HFF-Myc (cell line): Measurements from ENCODE around the gene METTL4.
"Not testable (repeated sequence)": the region's sequence is repeated elsewhere in the genome, so short reads cannot be mapped to it uniquely, and the experiment has no call there.

Experiments used
- DNase-seq: peaks from one replicate; pipeline ENCODE4 v3.0.0-alpha.2; 2011; ENCODE audit warnings: low read depth; ENCODE audit errors: extremely low read depth
- H3K4me3 ChIP-seq: replicated peaks from 2 replicates; pipeline ENCODE4 v1.5.1; 2011; ENCODE audit warnings: low read depth, mild to moderate bottlenecking, control low read depth, low read length
- CTCF ChIP-seq: IDR thresholded peaks from 2 replicates; pipeline ENCODE4 v1.5.1; 2012; ENCODE audit warnings: mild to moderate bottlenecking, low read depth, low read length, control low read depth; ENCODE audit errors: missing control alignments

Gene METTL4

DNA sequence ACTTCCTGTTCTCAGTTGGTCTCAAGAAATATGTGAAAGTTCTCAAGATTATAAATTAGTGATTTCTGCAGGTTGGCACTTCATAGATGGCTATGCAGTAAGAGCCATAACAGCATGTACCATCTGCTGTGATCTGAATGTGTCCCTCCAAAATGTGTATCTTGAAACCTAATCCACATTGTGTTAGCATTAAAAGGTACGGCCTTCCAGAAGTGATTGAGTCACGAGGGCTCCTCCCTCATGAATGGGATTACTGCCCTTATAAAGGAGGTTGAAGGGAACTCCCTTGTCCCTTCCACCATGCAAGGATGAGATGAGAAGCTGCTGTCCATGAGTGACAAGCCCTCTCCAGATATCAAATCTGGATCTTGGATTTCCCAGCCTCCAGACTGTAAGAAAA lies 45.0 kb downstream of the METTL4 start:
- no peak overlapping the region for H3K4me3 ChIP-seq
- DNase-seq, result no peak
- no peak for TF ChIP-seq CTCF

- DNase-seq, H3K4me3 ChIP-seq: not testable (repeated sequence)
Observed at GRCh38 chr18:2524794-2525198, 46.5 kb downstream of the METTL4 start.

DNA sequence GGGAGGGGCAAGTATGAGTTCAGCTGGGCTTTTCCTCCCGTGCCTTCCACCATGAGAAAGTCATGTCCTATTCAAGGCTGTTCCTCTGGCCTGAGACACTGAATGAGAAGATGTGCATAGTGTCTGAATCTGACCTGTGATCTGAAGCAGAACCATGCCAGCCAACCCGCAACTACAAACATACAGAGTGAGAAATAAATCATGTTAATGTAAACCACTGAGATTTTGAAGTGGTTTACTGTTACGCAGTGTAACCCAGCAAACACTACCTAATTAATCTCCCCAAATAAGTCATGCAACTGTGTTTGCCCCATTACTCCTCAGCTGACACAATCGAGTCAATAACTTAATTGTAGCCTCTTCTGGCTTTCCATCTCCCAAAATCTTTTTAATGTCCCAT lies 49.2 kb downstream of the METTL4 start:
- no peak for TF ChIP-seq CTCF
- no peak for DNase-seq
- H3K4me3 ChIP-seq, result no peak overlapping the region

- H3K4me3 ChIP-seq, result no peak overlapping the region
- TF ChIP-seq CTCF, result no peak
- no peak for DNase-seq
Observed at GRCh38 chr18:2518473-2518872, 52.8 kb downstream of the METTL4 start.

DNA sequence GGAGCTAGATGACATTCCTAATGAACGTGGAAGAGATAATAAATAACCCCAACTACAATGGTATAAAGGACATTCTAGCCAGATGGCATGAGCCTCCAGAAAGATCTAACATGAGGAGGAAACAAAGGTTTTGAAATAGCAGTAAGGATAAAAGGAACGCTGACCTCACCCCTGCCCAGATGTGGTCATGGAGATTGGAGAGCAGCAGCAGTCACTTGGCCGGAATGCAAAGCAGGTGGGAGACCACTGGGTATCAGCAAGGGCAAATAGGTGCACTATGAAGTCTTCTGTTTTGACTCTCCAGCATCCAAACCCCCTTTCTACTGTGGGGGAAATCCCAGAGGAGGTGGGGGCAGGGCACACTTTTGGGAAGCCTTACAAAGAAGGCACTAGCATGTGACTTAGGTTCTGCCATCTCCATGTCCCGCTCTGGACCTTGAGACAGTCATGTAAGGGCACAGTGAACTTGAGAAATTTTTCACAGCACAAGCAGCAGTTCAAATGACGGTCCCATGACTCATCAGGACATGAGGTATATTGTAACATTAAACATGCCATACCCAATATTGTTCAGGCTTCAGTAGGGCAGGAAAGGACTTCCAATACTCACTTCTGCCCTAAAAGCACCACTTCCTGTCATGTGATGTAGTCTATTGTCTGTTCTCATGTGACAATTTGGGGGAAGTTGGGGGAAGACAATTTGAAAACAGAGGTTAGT lies 55.2 kb downstream of the METTL4 start:
- H3K4me3 ChIP-seq, result no peak overlapping the region
- no peak for TF ChIP-seq CTCF
- DNase-seq, result peak; percentile 88

GRCh38 chr18:2515171-2515787 lies 56.0 kb downstream of the METTL4 start:
- H3K4me3 ChIP-seq, result no peak overlapping the region
- DNase-seq, result peak; percentile 63
- TF ChIP-seq CTCF, result no peak

DNA sequence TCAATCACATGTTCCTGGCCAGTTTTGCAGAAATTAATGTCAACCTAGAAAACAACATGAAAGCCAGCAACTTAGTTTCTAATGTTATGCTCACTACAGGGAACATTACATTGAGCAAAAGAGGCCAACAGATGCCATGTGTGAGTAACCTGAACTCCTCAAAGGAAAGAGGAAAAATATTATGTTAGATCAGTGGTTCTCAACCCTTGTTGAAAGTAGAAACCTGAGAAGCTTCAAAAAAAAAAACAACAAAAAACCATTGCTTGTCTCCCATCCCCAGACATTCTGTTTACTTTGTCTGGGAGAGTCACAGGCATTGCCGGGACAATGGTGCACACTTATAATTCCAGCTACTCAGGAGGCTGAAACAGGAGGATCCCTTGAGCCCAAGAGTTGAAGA lies 57.7 kb downstream of the METTL4 start:
- TF ChIP-seq CTCF, result no peak
- no peak overlapping the region for H3K4me3 ChIP-seq
- no peak for DNase-seq
